NCI-H146 treated with DMSO at 0.1 percent for 48 hours (cell line): ENCODE results near the gene TRIM14.
A peak's percentile ranks its signal among the peaks of the same experiment; 100 is the strongest.
"Not testable (repeated sequence)": the region's sequence is repeated elsewhere in the genome, so short reads cannot be mapped to it uniquely, and the experiment has no call there.

ENCODE experiments used
- DNase-seq: peaks from one replicate; lab custom pipeline; 2025; ENCODE audit not compliant: unreplicated experiment; lab: John Stamatoyannopoulos, UW

The TRIM14 gene

DNA sequence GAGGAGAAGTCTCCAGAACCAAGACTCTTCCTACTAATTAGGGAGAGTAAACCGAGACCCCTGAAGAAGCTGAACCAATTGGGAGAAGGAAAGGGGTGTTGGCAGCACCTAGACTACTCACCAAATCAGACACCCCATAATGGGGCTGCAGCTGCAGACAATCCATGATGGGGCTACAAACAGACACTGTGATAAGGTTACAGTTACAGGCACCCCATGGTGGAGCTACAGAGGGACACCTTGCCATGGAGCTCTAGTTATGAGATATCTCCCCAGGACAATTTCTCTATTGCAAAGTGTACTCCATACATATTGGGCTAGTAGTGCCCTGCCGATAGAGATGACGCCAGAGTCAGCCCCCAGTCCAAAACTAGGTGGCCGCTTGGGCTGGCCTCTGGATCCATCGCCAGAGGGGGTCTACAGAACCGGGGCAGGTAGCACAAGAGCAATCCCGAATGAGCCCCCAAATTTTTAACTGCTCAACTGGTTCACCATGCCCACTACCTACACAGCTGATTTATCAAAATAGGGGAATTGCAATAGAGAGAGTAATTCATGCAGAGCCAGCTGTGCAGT is 64.6 kb downstream of the TRIM14 start:
- DNase-seq: no peak

DNA sequence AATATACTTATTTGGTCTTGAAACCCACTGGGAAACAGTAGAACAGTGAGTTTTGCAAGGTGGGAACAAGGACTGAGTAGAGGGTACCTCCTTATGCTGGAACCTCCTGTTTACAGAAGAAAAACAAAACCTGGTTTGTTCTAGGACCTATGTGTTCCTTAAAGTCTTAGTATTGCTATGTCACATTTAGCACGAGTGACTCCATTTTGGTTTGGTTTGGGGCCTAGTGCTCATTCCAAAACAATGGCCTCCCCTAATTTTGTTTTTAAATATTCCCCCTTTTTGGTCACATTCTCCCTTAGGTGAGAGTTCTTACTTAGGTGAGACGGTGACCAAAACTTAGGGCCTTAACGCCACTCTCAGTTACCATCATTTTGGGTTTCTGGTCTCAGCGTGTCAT is 68.7 kb downstream of the TRIM14 start:
- DNase-seq: no peak

DNA sequence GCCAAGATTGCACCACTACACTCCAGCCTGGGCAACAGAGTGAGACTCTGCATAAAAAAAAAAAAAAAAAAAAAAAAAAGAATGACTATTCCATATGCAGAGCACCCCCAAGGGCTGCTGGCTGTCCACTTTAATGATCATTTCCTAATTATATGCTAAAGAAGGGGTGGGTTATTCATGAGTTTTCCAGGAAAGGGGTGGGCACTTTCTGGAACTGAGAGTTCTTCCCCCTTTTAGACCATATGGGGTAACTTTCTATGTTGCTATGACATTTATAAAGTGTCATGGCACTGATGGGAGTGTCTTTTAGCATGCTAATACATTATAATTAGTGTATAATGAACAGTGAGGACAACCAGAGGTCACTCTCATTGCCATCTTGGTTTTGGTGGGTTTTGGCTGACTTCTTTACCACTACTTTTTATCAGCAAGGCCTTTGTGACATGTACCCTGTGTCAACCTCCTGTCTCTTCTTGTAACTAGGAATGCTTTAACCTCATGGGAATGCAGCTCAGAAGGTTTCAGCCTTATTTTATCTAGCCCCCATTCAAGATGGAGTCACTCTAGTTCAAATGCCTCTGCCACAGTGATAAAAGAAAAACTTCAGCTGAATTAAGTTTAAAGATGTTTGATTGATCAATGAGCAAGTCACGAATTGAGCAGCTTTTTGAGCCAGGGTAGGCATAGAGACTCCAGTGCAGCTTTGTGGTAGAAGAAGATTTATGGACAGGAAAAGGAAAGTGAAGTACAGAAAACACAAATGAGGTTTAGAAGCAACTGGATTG is 69.5 kb downstream of the TRIM14 start:
- no peak for DNase-seq

DNA sequence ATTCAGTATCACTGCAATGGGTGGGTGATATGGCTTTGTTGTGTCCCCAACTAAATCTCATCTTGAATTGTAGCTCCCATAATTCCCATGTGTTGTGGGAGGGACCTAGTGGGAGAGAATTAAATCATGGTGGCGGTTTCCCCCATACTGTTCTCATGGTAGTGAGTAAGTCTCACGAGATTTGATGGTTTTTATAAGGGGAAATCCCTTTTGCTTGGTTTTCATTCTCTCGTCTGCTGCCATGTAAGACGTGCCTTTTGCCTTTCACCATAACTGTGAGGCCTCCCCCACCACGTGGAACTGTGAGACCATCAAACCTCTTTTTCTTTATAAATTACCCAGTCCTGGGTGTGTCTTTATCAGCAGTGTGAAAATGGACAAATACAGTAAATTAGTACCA is 72.0 kb downstream of the TRIM14 start:
- DNase-seq: no peak

DNA sequence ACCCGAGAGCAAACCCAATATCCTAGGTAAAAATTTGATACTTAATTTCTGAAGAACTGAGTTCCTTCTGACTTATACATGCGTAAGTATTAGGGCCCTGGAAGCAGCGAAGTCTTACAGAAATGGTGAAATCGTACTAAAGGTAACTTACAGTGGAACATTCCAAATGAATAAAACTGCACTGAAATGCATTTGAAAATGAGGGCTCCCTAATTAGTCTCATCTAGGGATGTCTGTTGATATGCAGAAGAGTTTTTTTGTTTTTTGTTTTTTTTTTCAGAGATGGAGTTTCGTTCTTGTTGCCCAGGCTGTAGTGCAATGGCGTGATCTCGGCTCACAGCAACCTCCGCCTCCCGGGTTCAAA is 72.9 kb downstream of the TRIM14 start:
- DNase-seq: no peak

DNA sequence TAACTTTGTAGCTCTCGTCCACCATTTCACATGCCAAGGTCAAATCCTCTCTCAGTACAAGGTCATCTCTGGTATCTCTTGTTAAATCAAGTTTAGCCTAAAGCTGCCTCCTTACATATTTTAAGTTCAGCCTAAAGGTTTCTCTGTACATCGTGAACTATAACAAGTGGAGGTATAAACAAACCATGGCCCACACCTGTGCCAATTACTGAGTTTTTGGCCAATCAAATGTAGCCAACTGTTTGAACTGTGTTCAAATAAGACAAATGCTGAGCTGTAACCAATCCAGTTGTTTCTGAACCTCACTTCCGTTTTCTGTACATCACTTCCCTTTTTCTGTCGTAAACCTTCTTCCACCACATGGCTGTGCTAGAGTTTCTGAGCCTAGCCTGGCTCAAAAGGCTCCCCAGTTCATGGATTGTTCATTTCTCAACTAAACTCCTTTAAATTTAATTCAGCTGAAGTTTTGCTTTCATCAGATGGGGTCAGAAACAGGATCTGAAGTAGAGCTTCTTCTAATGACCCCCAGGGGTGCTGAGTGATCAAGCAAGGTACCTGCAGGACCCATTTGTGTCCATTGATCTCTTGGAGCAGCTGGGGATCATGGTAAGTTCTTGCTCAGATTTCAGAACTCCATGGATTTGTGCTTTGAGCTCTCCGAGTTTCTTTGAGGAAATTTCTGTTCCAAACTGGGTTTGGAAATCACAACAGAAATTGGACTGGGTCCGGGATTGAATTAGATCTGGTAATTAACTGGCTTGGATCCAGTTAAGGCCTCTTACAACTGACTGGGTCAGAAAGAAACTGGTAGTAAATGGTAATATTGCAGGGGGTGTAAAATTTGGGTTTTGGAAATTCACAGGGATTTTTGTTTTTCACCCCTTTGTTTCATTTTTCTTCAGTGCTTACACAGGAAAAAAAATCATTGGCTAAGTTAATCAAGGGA is 73.5 kb downstream of the TRIM14 start:
- no peak for DNase-seq

DNA sequence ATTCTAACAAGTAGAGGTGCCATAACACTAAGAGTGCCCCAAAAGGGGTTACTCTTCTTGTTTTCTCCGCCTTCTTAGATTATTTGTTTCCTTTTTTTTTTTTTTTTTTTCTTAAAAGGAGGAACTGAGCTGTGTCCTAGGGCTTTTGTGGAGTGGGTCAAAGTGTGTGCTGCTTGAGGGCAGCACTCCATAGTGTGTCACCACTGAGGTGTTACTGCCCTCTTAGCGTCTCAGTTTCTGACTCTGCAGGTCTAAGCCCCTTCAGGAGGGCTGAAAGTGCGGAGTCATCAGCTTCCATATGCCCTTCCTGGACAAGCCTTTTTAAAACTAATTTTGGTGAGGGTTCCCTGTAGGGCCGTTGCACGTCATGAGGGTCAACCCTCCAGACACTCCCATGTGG is 75.1 kb downstream of the TRIM14 start:
- DNase-seq: no peak

DNA sequence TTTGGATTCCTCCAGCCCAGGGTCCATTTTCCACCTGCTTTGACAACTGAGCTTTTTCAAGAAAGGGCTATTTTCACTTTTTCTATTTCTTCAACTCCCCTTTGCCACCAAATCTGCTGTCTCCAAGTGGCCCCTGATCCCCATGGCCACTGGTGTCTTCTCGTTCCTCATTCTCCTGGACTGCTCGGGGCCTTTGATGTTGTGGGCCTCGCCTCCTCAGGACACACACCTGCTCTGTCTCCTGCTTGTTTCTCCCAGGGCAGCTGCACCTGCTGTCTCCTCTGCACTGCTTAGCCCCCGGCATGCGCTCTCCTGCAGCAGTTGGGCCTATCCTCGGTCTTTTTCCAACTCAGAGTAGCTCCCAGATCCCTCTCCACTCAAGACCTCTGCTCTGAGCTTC is 78.8 kb downstream of the TRIM14 start:
- peak; percentile 1 for DNase-seq

DNA sequence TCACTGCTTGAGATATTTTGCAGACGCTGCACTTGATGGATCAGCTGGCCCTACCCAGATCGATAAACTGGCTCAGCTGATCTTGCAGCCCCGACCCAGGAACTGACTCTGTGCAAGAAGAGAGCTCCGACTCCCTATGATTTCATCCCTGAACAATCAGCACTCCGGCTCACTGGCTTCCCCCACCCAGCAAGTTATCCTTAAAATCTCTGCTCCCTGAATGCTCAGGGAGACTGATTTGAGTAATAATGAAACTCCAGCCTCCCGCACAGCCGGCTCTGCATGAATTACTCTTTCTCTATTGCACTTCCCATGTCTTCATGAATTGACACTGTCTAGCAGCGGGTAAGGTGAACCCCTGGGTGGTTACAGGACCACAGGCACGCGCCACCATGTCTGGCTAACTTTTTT is 79.4 kb downstream of the TRIM14 start:
- DNase-seq: no peak

DNA sequence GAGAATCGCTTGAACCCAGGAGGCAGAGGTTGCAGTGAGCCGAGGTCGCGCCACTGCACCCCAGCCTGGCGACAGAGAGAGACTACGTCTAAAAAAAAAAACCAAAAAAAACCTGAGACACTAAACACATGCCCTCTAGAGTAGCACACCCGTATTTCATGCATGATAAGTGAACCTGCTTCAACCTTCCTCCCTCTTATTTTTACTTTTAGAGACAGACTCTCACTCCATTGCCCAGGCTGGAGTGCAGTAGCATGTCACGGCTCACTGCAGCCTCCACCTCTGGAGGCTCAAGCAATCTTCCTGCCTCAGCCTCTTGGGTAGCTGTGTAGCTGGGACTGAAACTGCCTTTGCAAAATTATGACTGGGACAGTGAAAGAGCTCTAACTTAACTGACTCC is 80.1 kb downstream of the TRIM14 start:
- DNase-seq: no peak

DNA sequence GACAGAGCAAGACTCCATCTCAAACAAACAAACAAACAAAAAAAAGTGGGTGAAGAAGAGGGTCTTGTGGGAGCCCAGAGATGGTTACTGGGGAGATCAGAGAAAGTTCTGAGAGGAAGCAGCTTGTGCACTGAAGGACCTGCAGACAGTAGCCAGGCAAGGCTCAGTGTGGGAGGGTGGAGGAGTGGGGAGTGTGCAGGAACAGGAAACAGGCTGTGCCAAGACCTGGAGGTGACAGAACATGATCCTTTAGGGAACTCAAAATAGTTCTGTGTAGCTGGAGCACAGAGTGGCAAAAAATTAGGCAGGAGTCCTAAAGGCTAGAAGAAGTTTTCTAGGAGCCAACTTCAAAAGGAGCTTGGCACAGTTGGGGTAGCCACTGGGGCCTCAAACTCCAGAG is 81.7 kb downstream of the TRIM14 start:
- no peak for DNase-seq

DNA sequence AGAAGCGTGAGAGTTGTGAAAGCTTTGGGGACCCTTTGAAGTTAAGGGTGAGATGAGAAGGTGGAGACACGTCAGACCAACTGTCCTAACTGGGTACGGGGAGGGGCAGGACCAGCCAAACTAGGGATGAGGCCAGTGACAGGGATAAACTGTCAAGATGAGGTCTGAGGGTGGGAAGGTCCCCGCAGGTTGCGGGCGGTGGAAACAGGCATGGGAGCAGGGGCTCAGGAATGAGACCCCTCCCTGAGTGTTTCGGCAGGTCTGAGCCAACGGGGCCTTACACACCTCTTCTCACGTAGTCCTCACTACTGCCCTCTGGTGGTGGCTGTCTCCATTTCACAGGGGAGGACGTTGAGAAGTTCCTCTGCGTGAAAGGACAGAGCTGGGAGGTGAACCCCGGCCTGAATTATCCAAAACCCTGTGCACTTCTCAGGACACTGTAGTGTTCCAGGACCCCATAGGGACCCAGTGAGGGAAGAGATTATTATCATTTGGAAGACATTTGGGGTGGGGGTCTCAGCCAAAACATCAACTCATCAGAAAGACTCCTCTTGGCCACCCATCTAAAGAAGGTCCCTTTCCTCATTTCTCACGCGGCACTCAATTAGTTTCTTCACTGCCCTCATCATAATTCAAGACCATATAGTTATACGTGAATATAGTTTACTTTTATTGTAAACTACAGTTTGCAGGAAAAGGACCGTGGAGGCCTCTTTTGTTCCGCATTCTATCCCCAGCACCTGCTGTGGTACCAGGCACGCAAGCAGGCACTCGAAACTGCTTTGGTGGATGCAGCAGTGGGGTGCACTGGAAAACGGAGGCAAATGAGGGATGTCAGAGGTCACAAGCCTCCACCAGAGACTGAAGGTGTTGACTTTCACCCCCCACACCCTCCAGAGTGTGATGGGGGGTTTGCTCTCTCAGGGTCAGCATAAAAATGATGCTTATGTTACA is 84.2 kb downstream of the TRIM14 start:
- peak; percentile 7 for DNase-seq

DNA sequence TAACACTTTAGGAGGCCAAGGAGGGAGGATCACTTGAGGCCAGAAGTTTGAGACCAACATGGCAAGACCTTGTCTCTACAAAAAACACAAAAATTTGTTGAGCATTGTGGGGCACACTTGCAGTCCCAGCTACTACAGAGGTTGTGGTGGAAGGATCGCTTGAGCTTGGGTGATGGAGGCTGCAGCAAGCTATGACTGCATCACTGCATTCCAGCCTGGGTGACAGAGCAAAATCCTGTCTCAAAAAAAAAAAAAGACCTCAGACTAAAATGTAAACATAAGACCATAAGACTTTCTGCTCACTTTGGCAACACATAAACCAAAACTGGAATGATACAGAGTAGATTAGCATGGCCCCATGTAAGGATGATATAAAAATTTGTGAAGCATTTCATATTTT is 87.1 kb downstream of the TRIM14 start:
- DNase-seq: no peak

DNA sequence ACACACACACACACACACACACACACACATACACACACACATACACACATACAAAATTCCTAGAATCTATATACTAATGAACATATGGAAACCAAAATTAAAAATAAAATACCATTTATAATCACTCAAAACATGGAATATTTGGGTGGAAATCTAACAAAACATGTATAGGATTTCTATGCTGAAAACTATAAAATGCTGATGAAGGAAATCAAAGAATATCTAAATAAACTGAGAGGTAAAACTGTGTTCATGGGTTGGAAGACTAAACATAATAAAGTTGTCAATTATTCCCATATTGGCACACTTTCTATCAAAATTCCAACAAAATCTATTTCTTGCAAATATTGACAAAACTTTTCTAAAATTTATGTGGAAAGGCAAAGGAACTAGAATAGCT is 87.9 kb downstream of the TRIM14 start:
- DNase-seq: no peak

DNA sequence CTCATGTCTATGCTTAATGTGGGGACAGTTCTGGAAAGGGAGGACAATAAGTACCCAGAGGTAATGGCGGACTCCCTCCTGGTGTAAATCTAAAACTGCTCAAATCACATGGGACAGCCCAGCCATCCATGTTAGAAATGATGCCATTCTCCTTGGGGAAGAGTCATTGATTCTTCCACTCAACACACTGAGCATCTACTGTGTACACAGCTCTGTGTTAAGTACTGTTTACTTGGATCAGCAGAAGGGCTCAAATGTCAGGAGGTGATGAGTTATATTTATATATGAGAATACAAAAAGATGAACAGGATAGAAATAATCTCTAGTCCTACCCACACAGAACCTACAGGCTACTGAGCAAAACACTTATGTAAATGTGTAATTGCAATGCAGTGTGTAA is 94.3 kb downstream of the TRIM14 start:
- DNase-seq: no peak

DNA sequence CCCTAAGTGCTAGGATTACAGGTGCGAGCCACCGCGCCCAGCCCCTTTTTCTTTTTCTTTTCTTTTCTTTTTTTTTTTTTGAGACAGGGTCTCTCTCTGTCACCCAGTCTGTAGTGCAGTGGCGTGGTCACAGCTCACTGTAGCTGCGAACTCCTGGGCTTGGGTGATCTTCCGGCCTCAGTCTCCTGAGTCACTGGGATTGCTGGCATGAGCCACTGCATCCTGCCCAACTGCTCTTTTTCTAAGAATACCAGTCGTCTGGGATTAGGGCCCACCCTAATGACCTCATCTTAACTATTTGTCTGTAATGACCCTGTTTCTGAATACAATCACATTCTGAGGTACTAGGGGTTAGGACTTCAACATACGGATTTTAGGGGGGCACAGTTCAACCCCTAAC is 96.6 kb downstream of the TRIM14 start:
- DNase-seq: no peak

DNA sequence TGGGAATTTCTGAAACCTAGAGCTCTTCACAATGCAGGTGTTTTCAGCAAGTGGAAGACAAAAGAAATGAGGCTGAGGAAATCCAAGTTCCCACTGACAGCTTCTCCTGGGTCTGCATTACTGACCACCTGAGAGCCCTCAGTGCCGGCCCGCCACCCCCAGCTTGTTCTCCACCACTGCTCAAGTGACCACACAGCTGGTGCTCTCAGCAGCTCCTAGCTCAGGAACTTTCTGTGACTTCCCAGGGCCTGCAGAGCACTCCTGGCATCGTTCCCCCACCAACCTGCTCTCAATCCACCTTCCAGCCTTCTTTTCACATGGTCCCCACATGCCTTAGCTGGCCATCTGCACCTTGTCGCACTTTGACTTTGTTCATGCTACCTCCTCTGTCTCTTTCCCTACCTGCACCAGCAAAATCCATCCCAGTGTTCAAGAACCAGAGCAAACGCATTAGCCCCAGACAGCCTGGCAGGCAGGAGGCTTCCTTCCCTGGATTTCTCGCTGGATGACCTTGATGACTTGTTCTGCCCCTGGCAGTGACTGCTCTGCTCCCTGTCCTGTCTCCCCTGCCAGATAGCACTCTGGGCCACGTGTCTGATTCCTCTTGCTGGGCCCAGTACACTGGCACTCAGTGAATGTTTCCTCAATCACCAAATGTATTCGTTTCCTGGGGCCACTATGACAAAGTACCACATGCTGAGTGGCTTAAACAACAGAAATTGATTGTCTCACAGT is 97.5 kb downstream of the TRIM14 start:
- no peak for DNase-seq

DNA sequence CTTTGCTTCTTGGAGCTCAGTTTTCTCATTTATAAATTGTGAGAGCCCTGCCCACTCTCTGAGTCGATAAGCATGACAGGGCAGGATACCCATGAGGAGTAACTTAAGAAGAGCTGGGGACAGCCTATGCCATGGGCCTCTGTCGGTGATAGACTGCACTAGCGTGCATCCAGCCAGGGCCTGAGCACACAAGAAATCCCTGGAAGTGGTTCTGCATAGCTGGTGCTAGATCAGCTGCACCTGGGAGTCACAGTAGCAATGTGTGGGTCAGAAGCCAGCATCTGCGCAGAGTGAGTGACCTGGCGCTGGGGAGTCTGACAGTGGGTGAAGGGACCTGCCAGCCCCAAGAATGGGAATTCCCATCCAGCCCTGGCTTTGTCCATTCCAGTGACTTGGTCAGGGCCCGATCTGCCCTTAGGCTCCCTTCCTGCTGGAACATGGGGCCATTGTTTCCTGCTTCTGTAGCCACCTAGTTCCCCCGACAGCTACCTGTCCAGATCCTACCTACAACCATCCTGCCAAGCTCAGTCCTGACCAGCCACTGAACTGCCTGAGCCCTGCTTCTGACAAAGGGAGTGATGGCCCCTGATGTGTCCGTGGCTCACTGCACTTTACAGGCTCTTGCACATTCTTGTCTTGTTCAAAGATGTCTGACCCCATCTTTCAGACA is 98.4 kb downstream of the TRIM14 start:
- DNase-seq: no peak

DNA sequence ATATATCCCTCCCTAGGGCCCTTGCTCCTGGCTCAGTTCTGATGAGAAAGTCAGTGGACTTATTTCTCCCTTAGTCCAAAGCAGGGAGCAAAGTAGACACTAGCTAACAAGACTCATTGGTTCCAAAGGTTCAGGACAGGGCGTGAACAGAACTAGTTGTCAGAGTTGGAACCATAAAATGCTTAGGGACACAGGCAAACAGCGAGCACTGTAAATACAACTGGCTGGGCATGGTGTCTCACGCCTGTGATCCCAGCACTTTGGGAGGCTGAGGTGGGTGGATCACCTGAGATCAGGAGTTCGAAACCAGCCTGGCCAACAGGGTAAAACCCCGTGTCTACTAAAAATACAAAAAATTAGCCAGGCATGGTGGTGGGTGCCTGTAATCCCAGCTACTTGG is 99.2 kb downstream of the TRIM14 start:
- DNase-seq: not testable (repeated sequence)
